GM12878 (cell line): ENCODE measurements around the gene PSME3IP1. TPM values are rescaled to one million over a fixed set of nuclear protein-coding genes. Genes with fewer than 3 reads are reported as not detected.

Experiments
- ATAC-seq: fragments of 200-7000 bp; cut with Tn5 transposase; 3 replicates; pipeline ENCODE4 v1.9.1; 2020; ENCODE audit warnings: mild to moderate bottlenecking, moderate library complexity
- BruUV-seq: library from RNA; stranded (reverse); fragments of 400-500 nt; replicated peaks from 2 replicates; lab custom pipeline; 2021; lab: Mats Ljungman, UMichigan
- CTCF ChIA-PET: fragments of 300-600 bp; sonication (Branson Sonifier 250); formaldehyde crosslinking; extraction: SDS; loops from one replicate; lab custom pipeline; 2021; ENCODE audit warnings: inconsistent platforms; lab: Yijun Ruan, JAX
- POLR2A ChIA-PET: fragments of 350-600 bp; formaldehyde crosslinking; extraction: SDS; loops from one replicate; lab custom pipeline; 2021; ENCODE audit warnings: inconsistent platforms; lab: Charles Lee
- RAD21 ChIA-PET: fragments of 300-600 bp; sonication (Branson Sonifier 250); formaldehyde crosslinking; loops from one replicate; lab custom pipeline; 2023; ENCODE audit warnings: antibody characterized with exemption; ENCODE audit not compliant: unreplicated experiment; lab: Charles Lee
- SMC1A ChIA-PET: fragments of 300-600 bp; sonication (Branson Sonifier 250); formaldehyde crosslinking; loops from one replicate; lab custom pipeline; 2023; ENCODE audit not compliant: unreplicated experiment, uncharacterized antibody; lab: Charles Lee
- DNase-seq: peaks from one replicate; pipeline ENCODE4 v3.0.0-alpha.2; 2011; ENCODE audit warnings: low read depth, low spot score
- FAIRE-seq: peaks from 3 replicates; lab custom pipeline; 2011; peaks lifted over from hg19 to GRCh38; lab: Jason Lieb, UNC
- H2AFZ ChIP-seq: 2 replicates; pipeline ENCODE4 v1.6.0; 2011; ENCODE audit warnings: low read depth, low read length, control low read depth; ENCODE audit not compliant: control insufficient read depth
- H3K27ac ChIP-seq: 2 replicates; pipeline ENCODE4 v1.5.1; 2011; ENCODE audit warnings: control low read depth; ENCODE audit not compliant: control insufficient read depth, insufficient read depth
- H3K27me3 ChIP-seq, 2 experiments: replicated peaks in 1 of 2; 2 replicates each; pipeline versions ENCODE4 v1.6.0 to v1.6.1; 2011; ENCODE audit warnings: low read length in 1 of 2; ENCODE audit not compliant: control insufficient read depth in 2 of 2, insufficient read depth in 2 of 2
- H3K36me3 ChIP-seq, 2 experiments: 2 replicates each; pipeline ENCODE4 v1.5.1; 2011; ENCODE audit warnings: low read length in 1 of 2; ENCODE audit not compliant: control insufficient read depth in 2 of 2, insufficient read depth in 2 of 2
- H3K4me1 ChIP-seq: 2 replicates; pipeline ENCODE4 v1.6.1; 2011; ENCODE audit warnings: mild to moderate bottlenecking, low read length, moderate library complexity, mixed read lengths; ENCODE audit not compliant: control insufficient read depth, insufficient read depth
- H3K4me2 ChIP-seq: 2 replicates; pipeline ENCODE4 v1.6.0; 2011; ENCODE audit warnings: control low read depth; ENCODE audit not compliant: control insufficient read depth, insufficient read depth
- H3K4me3 ChIP-seq: fragments of 200-600 bp; sonication (generic); 2 replicates; pipeline ENCODE4 v1.5.1; 2016
- H3K79me2 ChIP-seq: 2 replicates; pipeline ENCODE4 v1.6.0; 2011; ENCODE audit warnings: low read length; ENCODE audit not compliant: control insufficient read depth, insufficient read depth
- H3K9ac ChIP-seq: 2 replicates; pipeline ENCODE4 v1.8.0; 2011; ENCODE audit warnings: low read length, control low read depth, mixed read lengths; ENCODE audit not compliant: control insufficient read depth, insufficient read depth
- H3K9me3 ChIP-seq: replicated peaks from 3 replicates; pipeline ENCODE4 v1.5.1; 2011; ENCODE audit warnings: mild to moderate bottlenecking, low read length; ENCODE audit not compliant: control insufficient read depth, insufficient read depth
- H4K20me1 ChIP-seq: 2 replicates; pipeline ENCODE4 v1.6.0; 2011; ENCODE audit not compliant: control insufficient read depth, insufficient read depth
- ATF2 ChIP-seq: IDR thresholded peaks from 2 replicates; pipeline ENCODE4 v1.6.1; 2012; ENCODE audit warnings: low read length, inconsistent platforms
- EZH2 ChIP-seq: IDR thresholded peaks from 2 replicates; pipeline ENCODE4 v1.6.1; 2012; ENCODE audit warnings: low read depth, mild to moderate bottlenecking, control low read depth, inconsistent platforms, low read length, borderline replicate concordance; ENCODE audit not compliant: control insufficient read depth
- MEF2B ChIP-seq: fragments of 450-650 bp; IDR thresholded peaks from 2 replicates; pipeline ENCODE4 v1.6.1; 2018; ENCODE audit warnings: mild to moderate bottlenecking, moderate library complexity; ENCODE audit not compliant: partially characterized antibody, poor library complexity, severe bottlenecking
- MLLT1 ChIP-seq: fragments of 450-650 bp; IDR thresholded peaks from 2 replicates; pipeline ENCODE4 v1.6.1; 2016; ENCODE audit warnings: mild to moderate bottlenecking
- MTA2 ChIP-seq: fragments of 450-650 bp; IDR thresholded peaks from 2 replicates; pipeline ENCODE4 v1.6.1; 2016; ENCODE audit warnings: low read depth, mild to moderate bottlenecking, moderate library complexity
- NFXL1 ChIP-seq: fragments of 450-650 bp; IDR thresholded peaks from 2 replicates; pipeline ENCODE4 v1.6.1; 2017; ENCODE audit warnings: antibody characterized with exemption, mild to moderate bottlenecking, borderline replicate concordance
- NFYB ChIP-seq: IDR thresholded peaks from 2 replicates; pipeline ENCODE4 v1.6.1; 2011; ENCODE audit warnings: low read depth, mild to moderate bottlenecking, low read length, improper control_type of control experiment, moderate library complexity; ENCODE audit not compliant: insufficient read depth
- SRF ChIP-seq, 2 experiments: IDR thresholded peaks; 2 replicates each; pipeline ENCODE4 v1.6.1; 2011; ENCODE audit warnings: low read depth in 2 of 2, low read length in 2 of 2, mild to moderate bottlenecking in 1 of 2, moderate library complexity in 1 of 2
- ZNF622 ChIP-seq: fragments of 450-650 bp; IDR thresholded peaks from 2 replicates; pipeline ENCODE4 v1.6.1; 2017; ENCODE audit warnings: mild to moderate bottlenecking, inconsistent platforms
- WGBS: methylation state at CpG from one replicate; pipeline ENCODE4 v1.1.6; 2016; ENCODE audit warnings: low lambda C conversion rate; ENCODE audit not compliant: insufficient replicate concordance, insufficient coverage; ENCODE audit errors: missing lambda C conversion rate; 5-methylcytosine and 5-hydroxymethylcytosine counted together
- in situ Hi-C: fragments of 300-500 bp; cut with MboI; formaldehyde crosslinking; loops from 9 replicates; pipeline ENCODE4 v1.14.3; 2018; ENCODE audit warnings: mixed read lengths
- intact Hi-C: fragments of 100-400 bp; cut with micrococcal nuclease; formaldehyde crosslinking; loops from one replicate; pipeline ENCODE4 v1.14.2; 2022; ENCODE audit not compliant: unreplicated experiment
- polyA plus RNA-seq, 11 experiments: library from polyadenylated mRNA; depleted of rRNA in 4 of 11; unstranded in 6 of 11; stranded (reverse) in 5 of 11; fragments of >200 nt; fragmentation: Nextera tagmentation in 4 of 11; fragmentation: Illumina TruSeq in 1 of 11; extraction: Ambion mirVana in 4 of 11; extraction: Trizol in 1 of 11; gene quantifications; 1 replicate in 1 of 11; 2 replicates in 10 of 11; pipeline versions ENCODE4 v1.2.1 to v1.2.3, GENCODE V29; 2011 to 2016; ENCODE audit warnings: inconsistent platforms in 2 of 11, missing spikeins in 2 of 11, low read depth in 1 of 11
- total RNA-seq, 4 experiments: library from RNA; depleted of rRNA in 3 of 4; stranded (reverse); fragments of >200 nt in 3 of 4; fragmentation: Illumina TruSeq in 1 of 4; extraction: Trizol in 1 of 4; gene quantifications; 2 replicates each; pipeline versions ENCODE4 v1.2.1 to v1.2.3, GENCODE V29; 2013 to 2021

PSME3IP1 gene
- total and polyA plus RNA-seq, 10 of the 15 experiments (the other 5 are each of a cell fraction or from before 2014, with no cell fraction given) = 67.9 to 174 (median 111) TPM

GRCh38 chr16:57126411-57126810 is 59.4 kb downstream of the PSME3IP1 start:
- H3K9me3 ChIP-seq = no peaks in the 10 kb centered on the region
- no peaks in the 10 kb centered on the region for H4K20me1 ChIP-seq
- in situ Hi-C loops = no loop called here
- no peak overlapping the region for H3K9ac ChIP-seq
- TF ChIP-seq EZH2 (no peak), NFYB (0 out of 2 replicates have a peak, but pooled peaks have one; percentile 36)
- TF ChIP-seq, all 136 proteins: peak for 1
- ChIA-PET CTCF (interaction anchor here (1.1 to 1.5 kb wide), 4 partner anchors 15 to 43 kb away, joined by 3 to 9 read pairs (median 6); partner anchors contain the start of gene CPNE2), SMC1A (interaction anchor here (1.0 to 1.9 kb wide), 4 partner anchors 15 to 173 kb away, joined by 3 to 6 read pairs (median 4); no protein-coding TSS in a partner anchor), POLR2A (interaction anchor here (0.9 to 1.3 kb wide), 4 partner anchors 8 to 26 kb away, joined by 3 read pairs; no protein-coding TSS in a partner anchor), RAD21 (interaction anchor here (1.1 to 2.7 kb wide), 3 partner anchors 25 to 44 kb away, joined by 3 to 6 read pairs (median 4); no protein-coding TSS in a partner anchor)
- no TSS peak for BruUV-seq
- Histone ChIP-seq H3K4me1 (peaks cover 31% of the 10 kb centered on the region), H3K4me3 (no peak overlapping the region), H3K79me2 (no peaks in the 10 kb centered on the region), H3K27ac (no peak overlapping the region), H3K36me3 (no peaks in the 10 kb centered on the region), H3K27me3 (no peaks in the 10 kb centered on the region), H2AFZ (no peak overlapping the region), H3K4me2 (no peak overlapping the region)
- intact Hi-C loops = loop anchor here (5.0 kb wide), 1 partner anchor 41 kb away; no protein-coding TSS in a partner anchor
- FAIRE-seq (peak; percentile 35), ATAC-seq (no peak), DNase-seq (no peak)
- WGBS = 64% methylated on average over 4 of the region's 4 CpGs

GRCh38 chr16:57125969-57126368 is 59.9 kb downstream of the PSME3IP1 start:
- Histone ChIP-seq H3K9me3 (no peaks in the 10 kb centered on the region), H3K27me3 (no peaks in the 10 kb centered on the region), H3K36me3 (no peaks in the 10 kb centered on the region), H3K9ac (no peak overlapping the region), H3K4me2 (no peak overlapping the region), H3K4me1 (peaks cover 31% of the 10 kb centered on the region), H4K20me1 (no peaks in the 10 kb centered on the region), H3K4me3 (no peak overlapping the region), H3K79me2 (no peaks in the 10 kb centered on the region), H3K27ac (no peak overlapping the region), H2AFZ (no peak overlapping the region)
- intact Hi-C loops (loop anchor here (5.0 kb wide), 1 partner anchor 41 kb away; no protein-coding TSS in a partner anchor), in situ Hi-C loops (no loop called here)
- ChIA-PET POLR2A (interaction anchor here (0.9 to 1.1 kb wide), 2 partner anchors 9 to 26 kb away, joined by 3 read pairs; no protein-coding TSS in a partner anchor), CTCF (interaction anchor here (1.4 to 1.5 kb wide), 2 partner anchors 33 to 43 kb away, joined by 7 to 9 read pairs; partner anchors contain the start of gene CPNE2), SMC1A (interaction anchor here (1.0 to 1.4 kb wide), 3 partner anchors 14 to 42 kb away, joined by 3 to 6 read pairs (median 3); no protein-coding TSS in a partner anchor), RAD21 (interaction anchor here (2.7 kb wide), 1 partner anchor 45 kb away, joined by 6 read pairs; no protein-coding TSS in a partner anchor)
- no peak for FAIRE-seq
- WGBS = 75% methylated on average over 4 of the region's 4 CpGs
- BruUV-seq = no TSS peak
- ATAC-seq = no peak
- no peak for DNase-seq
- 0 out of 4 replicates have a peak, but pooled peaks of 1 of the 2 experiments have one; percentile 39 for TF ChIP-seq SRF (IDR thresholded peaks at IDR 0.05; ENCODE audit: low read depth in 2 of 2, low read length in 2 of 2)
- TF ChIP-seq NFXL1 = no peak
- TF ChIP-seq ATF2 = no peak
- TF ChIP-seq ZNF622 = no peak
- peak; percentile 67; the same call in 1 of the 2 replicates for TF ChIP-seq MLLT1
- no peak for TF ChIP-seq MTA2
- TF ChIP-seq MEF2B = no peak
